B cell (primary cell): Measurements from ENCODE around the gene TRAM2. TPM values are rescaled to one million over a fixed set of nuclear protein-coding genes. Genes with fewer than 3 reads are reported as not detected.

Source experiments
- ATAC-seq: fragments of 200-7000 bp; cut with Tn5 transposase; one replicate; pipeline ENCODE4 v1.10.0; 2021; ENCODE audit warnings: low read depth, mild to moderate bottlenecking, moderate number of reproducible peaks, moderate library complexity
- CTCF ChIA-PET: fragments of 350-600 bp; sonication (Branson Sonifier 250); formaldehyde crosslinking; loops from one replicate; lab custom pipeline; 2021; ENCODE audit warnings: antibody characterized with exemption, inconsistent platforms; lab: Charles Lee
- POLR2A ChIA-PET: fragments of 350-600 bp; sonication (Branson Sonifier 250); formaldehyde crosslinking; loops from one replicate; lab custom pipeline; 2021; ENCODE audit warnings: antibody characterized with exemption; lab: Charles Lee
- DNase-seq: peaks from one replicate; pipeline ENCODE4 v3.0.0; 2013
- H2AFZ ChIP-seq: 2 replicates; pipeline ENCODE4 v1.6.1; 2012; ENCODE audit warnings: mild to moderate bottlenecking, low read depth, low read length; ENCODE audit not compliant: insufficient read depth, poor library complexity, severe bottlenecking
- H3K27ac ChIP-seq, 2 donors: 1 replicate in 1 of 2; 2 replicates in 1 of 2; pipeline ENCODE4 v1.5.1; 2012 to 2013; ENCODE audit warnings: low read length in 2 of 2, mild to moderate bottlenecking in 2 of 2, moderate library complexity in 1 of 2
- H3K27me3 ChIP-seq, 4 experiments: fragments of 200-600 bp in 1 of 4; sonication (generic) in 1 of 4; replicated peaks in 1 of 4; 1 replicate in 2 of 4; 2 replicates in 2 of 4; pipeline versions ENCODE4 v1.6.1 to v1.7.0; 2013 to 2016; ENCODE audit warnings: low read length in 3 of 4, mild to moderate bottlenecking in 2 of 4, mixed read lengths in 1 of 4, moderate library complexity in 1 of 4; ENCODE audit not compliant: insufficient read depth in 4 of 4, control insufficient read depth in 3 of 4; ENCODE audit errors: control extremely low read depth in 1 of 4
- H3K36me3 ChIP-seq, 2 experiments: replicated peaks in 1 of 2; 1 replicate in 1 of 2; 2 replicates in 1 of 2; pipeline versions ENCODE4 v1.6.1 to v1.7.1; 2013; ENCODE audit warnings: low read length in 1 of 2; ENCODE audit not compliant: insufficient read depth in 2 of 2, control insufficient read depth in 1 of 2; ENCODE audit errors: control extremely low read depth in 1 of 2, extremely low read depth in 1 of 2
- H3K4me1 ChIP-seq, 2 donors: fragments of 200-600 bp in 1 of 2; sonication (generic) in 1 of 2; 1 replicate in 1 of 2; 2 replicates in 1 of 2; pipeline versions ENCODE4 v1.5.1 to v1.6.1; 2013 to 2017; ENCODE audit warnings: low read length in 2 of 2; ENCODE audit not compliant: control insufficient read depth in 2 of 2, insufficient read depth in 2 of 2
- H3K4me2 ChIP-seq: replicated peaks from 2 replicates; pipeline ENCODE3; 2012; ENCODE audit warnings: mild to moderate bottlenecking, low read depth, low read length; ENCODE audit not compliant: poor library complexity, severe bottlenecking
- H3K4me3 ChIP-seq, 5 experiments: fragments of 200-600 bp in 1 of 5; sonication (generic) in 1 of 5; 1 replicate in 3 of 5; 2 replicates in 2 of 5; pipeline versions ENCODE4 v1.5.1 to v1.7.0; 2011 to 2016; ENCODE audit warnings: low read length in 4 of 5, mild to moderate bottlenecking in 4 of 5, low read depth in 2 of 5, control low read depth in 1 of 5, moderate library complexity in 1 of 5; ENCODE audit not compliant: insufficient read depth in 1 of 5; ENCODE audit errors: control extremely low read depth in 1 of 5, extremely low read depth in 1 of 5
- H3K79me2 ChIP-seq: fragments of 200-600 bp; sonication (generic); one replicate; pipeline ENCODE4 v1.6.0; 2016; ENCODE audit warnings: low read length; ENCODE audit not compliant: control insufficient read depth, insufficient read depth
- H3K9ac ChIP-seq: fragments of 200-600 bp; sonication (generic); 2 replicates; pipeline ENCODE4 v1.6.1; 2017; ENCODE audit warnings: mild to moderate bottlenecking, low read length, moderate library complexity
- H3K9me3 ChIP-seq, 3 donors: one replicate each; pipeline versions ENCODE4 v1.6.1 to v1.7.1; 2013; ENCODE audit warnings: low read length in 2 of 3; ENCODE audit not compliant: control insufficient read depth in 2 of 3, insufficient read depth in 1 of 3; ENCODE audit errors: control extremely low read depth in 1 of 3
- H4K20me1 ChIP-seq: 2 replicates; pipeline ENCODE4 v1.6.0; 2012; ENCODE audit warnings: mild to moderate bottlenecking, low read length; ENCODE audit not compliant: insufficient read depth, control insufficient read depth, poor library complexity, severe bottlenecking
- H3K27ac Mint-ChIP-seq: one replicate; pipeline ENCODE4 v1.8.0; 2021; ENCODE audit warnings: mixed read lengths
- H3K27me3 Mint-ChIP-seq: one replicate; pipeline ENCODE4 v1.8.0; 2021; ENCODE audit warnings: mixed read lengths
- H3K4me1 Mint-ChIP-seq: one replicate; pipeline ENCODE4 v1.8.0; 2021; ENCODE audit warnings: mixed read lengths
- H3K4me3 Mint-ChIP-seq: one replicate; pipeline ENCODE4 v1.8.0; 2021; ENCODE audit warnings: mixed read lengths
- H3K9me3 Mint-ChIP-seq: one replicate; pipeline ENCODE4 v1.8.0; 2022; ENCODE audit warnings: mixed read lengths; ENCODE audit not compliant: insufficient read depth
- EZH2 ChIP-seq: IDR thresholded peaks from 2 replicates; pipeline ENCODE4 v1.6.1; 2012; ENCODE audit warnings: borderline replicate concordance, low read depth, mild to moderate bottlenecking, moderate library complexity, low read length; ENCODE audit not compliant: insufficient read depth, poor library complexity, severe bottlenecking
- WGBS: methylation state at CpG from one replicate; pipeline ENCODE4 v1.1.5; 2013; ENCODE audit warnings: missing lambda C conversion rate; ENCODE audit not compliant: insufficient coverage; 5-methylcytosine and 5-hydroxymethylcytosine counted together
- intact Hi-C: fragments of 100-400 bp; cut with micrococcal nuclease; formaldehyde crosslinking; loops from one replicate; pipeline ENCODE4 v1.10.0; 2022
- polyA plus RNA-seq: library from polyadenylated mRNA; depleted of rRNA; stranded (reverse); fragments of >200 nt; gene quantifications from 2 replicates; pipeline ENCODE4 v1.2.3, GENCODE V29; 2012
- total RNA-seq, 2 donors: library from RNA; stranded (reverse); fragments of 120-200 nt in 1 of 2; gene quantifications; 1 replicate in 1 of 2; 2 replicates in 1 of 2; pipeline versions ENCODE4 v1.2.3 to v1.2.4, GENCODE V29; 2013 to 2022
- TF ChIP-seq, protein P1 (sequence below): fragments of 200-600 bp; IDR thresholded peaks from one replicate; pipeline ENCODE4 v1.8.0; 2022; ENCODE audit warnings: antibody characterized with exemption, mild to moderate bottlenecking

The TRAM2 gene
- total and polyA plus RNA-seq, 2 donors (not counting 1 experiment from before 2014, with no cell fraction given), result 9.0 to 13.3 TPM

- ATAC-seq, result no peak
- Mint-ChIP-seq H3K27me3 (no peaks in the 10 kb centered on the region), H3K9me3 (no peaks in the 10 kb centered on the region), H3K4me3 (no peak overlapping the region), H3K4me1 (peaks cover 63% of the 10 kb centered on the region), H3K27ac (no peak overlapping the region)
- no peak for TF ChIP-seq EZH2
- TF ChIP-seq, protein P1, sequence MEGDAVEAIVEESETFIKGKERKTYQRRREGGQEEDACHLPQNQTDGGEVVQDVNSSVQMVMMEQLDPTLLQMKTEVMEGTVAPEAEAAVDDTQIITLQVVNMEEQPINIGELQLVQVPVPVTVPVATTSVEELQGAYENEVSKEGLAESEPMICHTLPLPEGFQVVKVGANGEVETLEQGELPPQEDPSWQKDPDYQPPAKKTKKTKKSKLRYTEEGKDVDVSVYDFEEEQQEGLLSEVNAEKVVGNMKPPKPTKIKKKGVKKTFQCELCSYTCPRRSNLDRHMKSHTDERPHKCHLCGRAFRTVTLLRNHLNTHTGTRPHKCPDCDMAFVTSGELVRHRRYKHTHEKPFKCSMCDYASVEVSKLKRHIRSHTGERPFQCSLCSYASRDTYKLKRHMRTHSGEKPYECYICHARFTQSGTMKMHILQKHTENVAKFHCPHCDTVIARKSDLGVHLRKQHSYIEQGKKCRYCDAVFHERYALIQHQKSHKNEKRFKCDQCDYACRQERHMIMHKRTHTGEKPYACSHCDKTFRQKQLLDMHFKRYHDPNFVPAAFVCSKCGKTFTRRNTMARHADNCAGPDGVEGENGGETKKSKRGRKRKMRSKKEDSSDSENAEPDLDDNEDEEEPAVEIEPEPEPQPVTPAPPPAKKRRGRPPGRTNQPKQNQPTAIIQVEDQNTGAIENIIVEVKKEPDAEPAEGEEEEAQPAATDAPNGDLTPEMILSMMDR, result no peak
- CTCF ChIA-PET, result interaction anchor here (0.6 kb wide), 2 partner anchors 165 to 603 kb away, joined by 3 read pairs; no protein-coding TSS in a partner anchor
- POLR2A ChIA-PET, result interaction anchor here (0.6 kb wide), 1 partner anchor 414 kb away, joined by 6 read pairs; no protein-coding TSS in a partner anchor
- no peak overlapping the region for H3K27ac ChIP-seq
- H3K4me3 ChIP-seq, result no peak overlapping the region
- no peak overlapping the region for H2AFZ ChIP-seq
- peaks cover 92% of the 10 kb centered on the region for H3K79me2 ChIP-seq
- H3K27me3 ChIP-seq, result no peaks in the 10 kb centered on the region
- H3K9ac ChIP-seq, result no peak overlapping the region
- H3K9me3 ChIP-seq, result no peaks in the 10 kb centered on the region
- H3K36me3 ChIP-seq, result peaks cover 0 to 6% of the 10 kb centered on the region in 2 experiments
- DNase-seq, result no peak
- intact Hi-C loops, result no loop called here
- H3K4me2 ChIP-seq, result no peak overlapping the region
- peaks cover 24 to 33% of the 10 kb centered on the region in 2 donors for H3K4me1 ChIP-seq
- H4K20me1 ChIP-seq, result peaks cover 40% of the 10 kb centered on the region
- WGBS, result 98% methylated on average over 7 of the region's 10 CpGs
Observed at GRCh38 chr6:52571099-52571755, 5.6 kb downstream of the TRAM2 start.

DNA sequence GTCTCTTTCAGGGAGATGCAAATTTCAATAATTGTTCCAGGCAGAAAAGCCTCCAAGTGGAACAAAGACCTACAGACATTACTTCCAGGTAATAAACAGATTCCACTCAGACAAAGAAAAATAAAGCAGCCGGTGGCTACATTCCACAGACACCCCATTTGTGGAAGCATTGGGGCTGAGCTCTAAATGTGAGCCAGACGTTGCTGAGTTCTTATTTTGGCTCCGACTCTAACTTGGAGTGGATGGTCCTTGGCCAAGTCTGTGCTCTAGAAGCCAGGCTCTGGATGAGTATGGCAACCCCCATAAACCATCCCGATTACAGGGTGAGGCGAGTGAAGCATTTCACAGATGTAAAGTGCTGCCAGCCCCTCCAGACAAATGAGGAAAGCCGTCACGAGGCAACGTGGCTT, 6.6 kb downstream of the TRAM2 start:
- Mint-ChIP-seq H3K27me3 (no peaks in the 10 kb centered on the region), H3K27ac (no peak overlapping the region), H3K9me3 (no peaks in the 10 kb centered on the region), H3K4me1 (peaks cover 62% of the 10 kb centered on the region), H3K4me3 (no peak overlapping the region)
- DNase-seq, result no peak
- Histone ChIP-seq H3K4me3 (no peak overlapping the region), H3K79me2 (peaks cover 92% of the 10 kb centered on the region), H3K36me3 (peaks cover 0 to 6% of the 10 kb centered on the region in 2 experiments), H2AFZ (no peak overlapping the region), H3K9ac (no peak overlapping the region), H3K27ac (no peak overlapping the region), H3K4me2 (no peak overlapping the region), H3K4me1 (peaks cover 15 to 27% of the 10 kb centered on the region in 2 donors), H4K20me1 (peaks cover 36% of the 10 kb centered on the region), H3K9me3 (no peaks in the 10 kb centered on the region), H3K27me3 (no peaks in the 10 kb centered on the region)
- no peak for ATAC-seq
- POLR2A ChIA-PET, result no interaction called here
- CTCF ChIA-PET, result no interaction called here
- 99% methylated on average over 7 of the region's 8 CpGs for WGBS
- intact Hi-C loops, result no loop called here
- TF ChIP-seq, protein P1, result no peak
- TF ChIP-seq EZH2, result no peak
